ENCODE measurements around the gene GCSAML.
"Not testable (repeated sequence)": the region's sequence is repeated elsewhere in the genome, so short reads cannot be mapped to it uniquely, and the experiment has no call there.

The GCSAML gene

DNA sequence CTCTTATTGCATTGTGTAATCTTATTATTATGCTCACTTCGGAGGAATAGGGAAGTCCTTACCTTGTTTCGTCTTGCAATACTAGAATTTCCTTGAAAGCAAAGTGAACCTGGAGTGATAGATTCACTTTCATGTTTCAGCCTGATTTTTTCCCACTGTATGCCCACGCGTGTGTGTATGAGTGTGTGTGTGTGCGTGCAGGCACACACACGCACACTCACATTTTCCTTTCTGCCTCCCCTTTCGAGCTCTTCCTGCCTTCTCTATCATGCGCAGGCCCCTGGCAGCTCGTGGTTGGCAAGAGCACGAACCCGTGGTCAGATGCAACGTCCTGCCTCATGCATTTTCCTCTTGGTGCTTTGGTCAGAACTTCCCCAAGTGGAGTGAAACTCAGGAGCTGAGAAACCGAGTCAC lies at the start of gene GCSAML:
Gene GCSAML (plus strand): TSS at position 366 of the 414 bp plus-strand sequence. CDS start 58 bp downstream, outside the sequence.
- ChIA-PET CTCF (no interaction called here), POLR2A (no interaction called here)
- TF ChIP-seq, protein P1, sequence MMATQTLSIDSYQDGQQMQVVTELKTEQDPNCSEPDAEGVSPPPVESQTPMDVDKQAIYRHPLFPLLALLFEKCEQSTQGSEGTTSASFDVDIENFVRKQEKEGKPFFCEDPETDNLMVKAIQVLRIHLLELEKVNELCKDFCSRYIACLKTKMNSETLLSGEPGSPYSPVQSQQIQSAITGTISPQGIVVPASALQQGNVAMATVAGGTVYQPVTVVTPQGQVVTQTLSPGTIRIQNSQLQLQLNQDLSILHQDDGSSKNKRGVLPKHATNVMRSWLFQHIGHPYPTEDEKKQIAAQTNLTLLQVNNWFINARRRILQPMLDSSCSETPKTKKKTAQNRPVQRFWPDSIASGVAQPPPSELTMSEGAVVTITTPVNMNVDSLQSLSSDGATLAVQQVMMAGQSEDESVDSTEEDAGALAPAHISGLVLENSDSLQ (IDR thresholded peaks at IDR 0.05) = no peak
- no peak for TF ChIP-seq HDGF (IDR thresholded peaks at IDR 0.05; ENCODE audit: borderline replicate concordance)
- no peak for TF ChIP-seq ZNF384 (IDR thresholded peaks at IDR 0.05)
- TF ChIP-seq ARNT (IDR thresholded peaks at IDR 0.05) = no peak
- TF ChIP-seq FOXK2 (IDR thresholded peaks at IDR 0.05) = no peak
- no peak for TF ChIP-seq CTBP1 (IDR thresholded peaks at IDR 0.05; ENCODE audit: borderline replicate concordance)
- TF ChIP-seq BHLHE40 (IDR thresholded peaks at IDR 0.05; ENCODE audit: borderline replicate concordance) = no peak
- TF ChIP-seq SP1 (IDR thresholded peaks at IDR 0.05) = no peak
- no peak for TF ChIP-seq SUZ12 (IDR thresholded peaks at IDR 0.05)
- no peak for TF ChIP-seq LEF1 (IDR thresholded peaks at IDR 0.05; ENCODE audit: borderline replicate concordance)
- TF ChIP-seq TARDBP (IDR thresholded peaks at IDR 0.05) = no peak
- no peak for TF ChIP-seq L3MBTL2 (conservative IDR thresholded peaks at IDR 0.05)
- TF ChIP-seq FOXM1 (IDR thresholded peaks at IDR 0.05; ENCODE audit: borderline replicate concordance) = no peak
- TF ChIP-seq NFRKB (IDR thresholded peaks at IDR 0.05) = no peak
- no peak for DNase-seq (ENCODE audit: extremely low spot score)

DNA sequence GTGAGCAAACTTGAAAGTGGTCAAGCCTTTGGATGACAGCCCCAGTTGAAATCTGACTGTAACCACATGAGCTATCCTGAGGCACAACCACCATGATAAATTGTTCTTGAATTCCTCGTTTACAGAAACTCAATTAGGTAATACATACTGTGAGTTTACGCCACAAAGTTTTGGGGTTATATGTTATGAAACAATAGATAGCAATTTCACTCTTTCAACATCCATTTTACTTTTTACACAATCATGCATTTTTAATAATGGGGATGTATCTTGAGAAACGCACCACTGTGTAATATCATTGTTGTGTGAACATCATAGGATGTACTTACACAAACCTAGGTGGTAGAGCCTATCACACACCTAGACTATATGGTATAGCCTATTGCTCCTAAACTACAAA lies 48.1 kb upstream of the GCSAML start:
- POLR2A ChIA-PET = no interaction called here
- DNase-seq (ENCODE audit: extremely low spot score) = no peak
- CTCF ChIA-PET = no interaction called here
- no peak for TF ChIP-seq ZNF384 (IDR thresholded peaks at IDR 0.05)

DNA sequence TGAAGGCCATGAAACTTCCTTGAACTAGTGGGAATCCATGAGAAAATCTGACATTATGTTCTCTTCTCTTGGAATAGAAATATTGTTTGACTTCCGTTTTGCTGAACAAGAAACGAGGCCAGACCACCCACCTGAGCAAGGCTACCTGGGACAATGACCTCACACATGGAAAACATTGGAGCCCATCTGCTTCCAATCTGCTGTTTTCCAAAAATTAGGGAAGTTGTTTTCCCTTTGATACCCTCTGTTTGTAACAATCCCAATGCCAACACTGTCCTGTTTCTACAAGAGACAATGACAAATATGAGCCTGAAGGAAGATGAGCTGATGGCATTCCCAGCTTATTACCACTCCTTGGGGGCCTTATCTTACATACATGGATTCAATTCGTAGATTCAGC lies 42.1 kb upstream of the GCSAML start:
- TF ChIP-seq ARNT (IDR thresholded peaks at IDR 0.05) (no peak), SP1 (IDR thresholded peaks at IDR 0.05) (no peak), FOXA1 (IDR thresholded peaks at IDR 0.05) (no peak), FOXM1 (IDR thresholded peaks at IDR 0.05; ENCODE audit: borderline replicate concordance) (no peak), LEF1 (IDR thresholded peaks at IDR 0.05; ENCODE audit: borderline replicate concordance) (no peak), L3MBTL2 (conservative IDR thresholded peaks at IDR 0.05) (no peak), BHLHE40 (IDR thresholded peaks at IDR 0.05; ENCODE audit: borderline replicate concordance) (no peak), CTBP1 (IDR thresholded peaks at IDR 0.05; ENCODE audit: borderline replicate concordance) (no peak), ELF4 (IDR thresholded peaks at IDR 0.05) (no peak)
- TF ChIP-seq, protein P1 (IDR thresholded peaks at IDR 0.05) = no peak
- CTCF ChIA-PET = no interaction called here
- POLR2A ChIA-PET = no interaction called here
- no peak for DNase-seq (ENCODE audit: extremely low spot score)

DNA sequence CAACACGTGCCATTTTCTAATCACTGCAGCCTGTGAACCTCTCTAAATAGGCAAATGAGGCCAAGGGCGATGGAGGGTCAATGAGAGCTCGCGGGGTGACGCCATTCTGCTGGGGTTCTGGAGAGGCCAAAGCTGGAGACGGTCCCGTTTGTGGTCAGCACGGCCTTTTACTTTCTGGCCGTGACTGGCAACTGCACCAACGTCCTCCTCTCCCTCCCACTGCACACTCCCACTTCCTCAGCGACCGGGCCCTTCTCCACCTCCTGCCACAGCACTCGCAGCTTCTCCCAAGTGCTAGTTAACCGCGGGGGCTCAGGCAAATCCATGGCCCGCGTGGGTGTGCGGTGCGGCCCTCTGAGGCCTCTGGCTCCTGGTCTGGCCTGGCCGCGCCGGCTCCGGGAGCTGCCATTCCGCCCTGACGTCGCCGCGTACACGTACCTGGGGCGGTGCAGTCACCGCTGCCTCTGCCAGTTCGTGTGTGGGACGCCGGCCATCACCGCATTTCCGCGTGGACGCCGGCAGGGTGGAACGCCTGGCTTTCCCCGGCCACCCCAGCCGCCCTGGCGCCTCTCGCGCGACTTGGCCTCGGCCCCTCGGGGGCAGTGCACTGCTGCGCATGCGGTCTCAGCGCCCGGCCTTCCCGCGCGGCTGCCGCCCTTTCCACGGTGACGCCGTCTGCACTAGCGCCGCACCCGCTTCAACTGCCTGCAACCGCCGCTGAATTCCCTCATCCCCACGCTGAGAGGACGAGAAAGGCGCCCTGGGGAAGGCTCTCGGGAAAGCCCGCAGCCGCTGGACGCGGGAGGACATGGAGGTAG lies 30.9 kb upstream of the GCSAML start:
- CTCF ChIA-PET = no interaction called here

DNA sequence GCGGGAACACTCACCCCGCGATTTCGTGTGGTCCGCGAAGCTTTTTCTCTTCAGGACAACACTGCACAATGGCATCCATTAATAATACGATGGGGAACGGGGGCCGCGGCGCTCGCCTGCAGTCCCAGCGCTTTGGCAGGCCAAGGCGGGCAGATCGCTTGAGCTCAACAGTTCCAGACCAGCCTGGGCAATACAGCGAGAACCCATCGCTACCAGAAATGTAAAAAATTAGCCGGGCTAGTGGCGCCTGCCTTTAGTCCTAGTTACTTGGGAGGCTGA lies 30.4 kb upstream of the GCSAML start:
- ChIA-PET CTCF (no interaction called here), POLR2A (no interaction called here)
- DNase-seq (ENCODE audit: extremely low spot score) = no peak
- TF ChIP-seq CTBP1 (IDR thresholded peaks at IDR 0.05; ENCODE audit: borderline replicate concordance) (no peak), FOXA1 (IDR thresholded peaks at IDR 0.05) (no peak), L3MBTL2 (conservative IDR thresholded peaks at IDR 0.05) (no peak), BHLHE40 (IDR thresholded peaks at IDR 0.05; ENCODE audit: borderline replicate concordance) (no peak), LEF1 (IDR thresholded peaks at IDR 0.05; ENCODE audit: borderline replicate concordance) (no peak), ZNF384 (IDR thresholded peaks at IDR 0.05) (no peak), TARDBP (IDR thresholded peaks at IDR 0.05) (no peak), ARNT (IDR thresholded peaks at IDR 0.05) (no peak), SP1 (IDR thresholded peaks at IDR 0.05) (no peak), NFRKB (IDR thresholded peaks at IDR 0.05) (no peak), ELF4 (IDR thresholded peaks at IDR 0.05) (no peak), SUZ12 (IDR thresholded peaks at IDR 0.05) (no peak), FOXM1 (IDR thresholded peaks at IDR 0.05; ENCODE audit: borderline replicate concordance) (no peak), FOXK2 (IDR thresholded peaks at IDR 0.05) (no peak), HDGF (IDR thresholded peaks at IDR 0.05; ENCODE audit: borderline replicate concordance) (no peak)
- TF ChIP-seq, protein P1 (IDR thresholded peaks at IDR 0.05) = no peak

More for the DNA sequence above, 30.9 kb upstream of the GCSAML start:
- POLR2A ChIA-PET = no interaction called here
- TF ChIP-seq CTBP1 (IDR thresholded peaks at IDR 0.05; ENCODE audit: borderline replicate concordance) = no peak
- TF ChIP-seq ZNF384 (IDR thresholded peaks at IDR 0.05) = no peak
- TF ChIP-seq FOXM1 (IDR thresholded peaks at IDR 0.05; ENCODE audit: borderline replicate concordance) = no peak
- no peak for TF ChIP-seq ARNT (IDR thresholded peaks at IDR 0.05)
- TF ChIP-seq HDGF (IDR thresholded peaks at IDR 0.05; ENCODE audit: borderline replicate concordance) = no peak
- TF ChIP-seq, protein P1 (IDR thresholded peaks at IDR 0.05) = no peak
- TF ChIP-seq BHLHE40 (IDR thresholded peaks at IDR 0.05; ENCODE audit: borderline replicate concordance) = no peak
- TF ChIP-seq ELF4 (IDR thresholded peaks at IDR 0.05) = no peak
- TF ChIP-seq TARDBP (IDR thresholded peaks at IDR 0.05) = no peak
- TF ChIP-seq FOXA1 (IDR thresholded peaks at IDR 0.05) = no peak
- TF ChIP-seq SP1 (IDR thresholded peaks at IDR 0.05) = no peak
- DNase-seq (ENCODE audit: extremely low spot score) = no peak

DNA sequence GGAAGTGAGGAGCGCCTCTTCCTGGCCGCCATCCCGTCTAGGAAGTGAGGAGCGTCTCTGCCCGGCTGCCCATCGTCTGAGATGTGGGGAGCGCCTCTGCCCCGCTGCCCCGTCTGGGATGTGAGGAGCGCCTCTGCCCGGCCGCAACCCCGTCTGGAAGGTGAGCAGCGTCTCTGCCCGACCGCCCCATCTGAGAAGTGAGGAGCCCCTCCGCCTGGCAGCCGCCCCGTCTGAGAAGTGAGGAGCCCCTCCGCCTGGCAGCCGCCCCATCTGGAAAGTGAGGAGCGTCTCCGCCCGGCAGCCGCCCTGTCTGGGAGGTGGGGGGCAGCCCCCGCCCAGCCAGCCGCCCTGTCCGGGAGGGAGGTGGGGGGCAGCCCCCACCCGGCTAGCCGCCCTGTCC lies 27.0 kb upstream of the GCSAML start:
- CTCF ChIA-PET, POLR2A ChIA-PET: not testable (repeated sequence)

More for the DNA sequence above, 27.0 kb upstream of the GCSAML start:
- not testable (repeated sequence) for DNase-seq (ENCODE audit: extremely low spot score)

Data from HEK293T (cell line).